ENCODE data around the gene ANKMY1.

The ANKMY1 gene

DNA sequence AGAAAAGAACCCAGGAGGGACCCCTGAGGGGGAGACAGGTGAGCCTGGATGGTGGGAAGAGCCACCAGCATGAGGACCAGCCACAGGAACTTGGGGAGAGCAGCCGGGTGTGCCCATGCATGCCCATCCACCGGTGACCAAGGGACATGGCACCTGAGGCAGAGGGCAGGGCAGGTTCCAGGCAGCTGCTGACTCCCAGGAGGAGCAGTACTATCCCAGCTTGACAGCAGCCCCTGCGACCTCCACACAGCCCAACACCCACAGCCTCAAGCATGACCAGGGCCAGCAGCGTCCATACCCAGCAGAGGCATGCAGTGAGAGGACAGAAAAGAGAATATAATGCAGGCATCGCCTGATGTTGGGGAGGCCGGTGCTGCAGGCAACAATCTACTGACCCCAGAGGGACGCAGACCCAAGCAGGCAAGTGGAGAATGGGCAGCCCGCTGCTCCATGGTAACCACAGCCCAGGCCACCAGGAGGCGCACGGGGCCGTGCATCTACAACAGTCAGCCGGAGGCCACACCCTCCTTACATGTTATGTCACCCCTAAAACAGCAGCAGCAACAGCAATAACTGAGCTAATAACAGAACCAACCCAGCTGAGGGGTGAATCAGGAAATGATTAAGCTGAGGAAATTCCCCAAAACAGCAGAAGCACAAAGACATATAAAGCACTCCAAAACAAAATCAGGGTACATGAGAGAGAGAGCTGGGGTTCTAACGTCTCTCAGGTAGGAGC lies 44.1 kb downstream of the ANKMY1 start:
- no peak overlapping the region for H3K9ac ChIP-seq (ENCODE audit: low read depth, low read length)
- H3K4me1 ChIP-seq (ENCODE audit: control insufficient read depth, insufficient read depth, low read length), result no peaks in the 10 kb centered on the region
- H3K9me3 ChIP-seq (ENCODE audit: control insufficient read depth, insufficient read depth, low read length), result no peaks in the 10 kb centered on the region
- H3K36me3 ChIP-seq (ENCODE audit: control insufficient read depth, insufficient read depth, low read length), result no peaks in the 10 kb centered on the region
- peaks cover 8% of the 10 kb centered on the region for H3K27me3 ChIP-seq (ENCODE audit: control insufficient read depth, insufficient read depth, low read length)
- no peak overlapping the region for H3K4me3 ChIP-seq (ENCODE audit: low read depth, low read length)

DNA sequence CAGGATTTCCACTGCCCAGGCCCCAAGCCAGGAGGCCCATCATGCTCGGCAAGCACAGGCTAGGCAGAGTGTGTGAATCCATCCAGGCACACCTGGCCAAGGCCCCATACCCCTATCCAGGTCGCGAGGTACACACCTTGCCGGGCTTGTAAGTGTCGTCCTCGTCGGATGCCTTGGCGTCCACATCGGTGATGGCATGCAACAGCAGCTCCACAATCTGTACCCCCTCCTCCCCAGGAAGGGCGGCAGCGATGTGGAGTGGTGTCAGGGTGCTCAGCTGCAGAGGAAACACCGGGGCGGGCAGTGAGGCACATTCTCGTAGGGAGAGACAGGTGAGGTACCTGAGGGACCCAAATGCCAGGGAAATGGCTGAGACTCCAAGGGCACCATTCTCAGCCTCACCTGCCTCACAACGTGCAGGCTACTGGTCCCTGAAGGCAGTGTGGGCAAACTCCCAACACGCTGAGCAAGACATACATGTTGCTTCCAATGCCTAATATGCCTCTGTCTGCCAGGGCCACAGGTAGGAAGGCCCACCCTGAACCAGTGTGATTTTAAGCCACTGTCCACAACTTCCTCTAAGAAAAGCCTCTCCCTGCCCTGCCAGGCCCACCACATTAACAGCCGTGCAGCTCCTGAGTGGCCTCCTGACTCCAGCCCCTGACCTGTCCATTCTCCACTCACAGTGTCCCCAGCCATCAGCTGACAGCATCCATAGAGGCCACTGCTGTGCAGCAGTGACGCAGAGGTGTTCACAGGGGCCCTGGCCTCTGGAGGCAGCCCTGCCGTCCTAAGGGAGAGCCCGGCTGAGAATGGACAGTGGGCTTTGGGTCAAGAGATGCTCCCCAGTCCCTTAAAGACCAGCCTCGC lies 44.9 kb downstream of the ANKMY1 start:
- Histone ChIP-seq H3K9me3 (ENCODE audit: control insufficient read depth, insufficient read depth, low read length) (no peaks in the 10 kb centered on the region), H3K4me1 (ENCODE audit: control insufficient read depth, insufficient read depth, low read length) (no peaks in the 10 kb centered on the region), H3K9ac (ENCODE audit: low read depth, low read length) (no peak overlapping the region)

DNA sequence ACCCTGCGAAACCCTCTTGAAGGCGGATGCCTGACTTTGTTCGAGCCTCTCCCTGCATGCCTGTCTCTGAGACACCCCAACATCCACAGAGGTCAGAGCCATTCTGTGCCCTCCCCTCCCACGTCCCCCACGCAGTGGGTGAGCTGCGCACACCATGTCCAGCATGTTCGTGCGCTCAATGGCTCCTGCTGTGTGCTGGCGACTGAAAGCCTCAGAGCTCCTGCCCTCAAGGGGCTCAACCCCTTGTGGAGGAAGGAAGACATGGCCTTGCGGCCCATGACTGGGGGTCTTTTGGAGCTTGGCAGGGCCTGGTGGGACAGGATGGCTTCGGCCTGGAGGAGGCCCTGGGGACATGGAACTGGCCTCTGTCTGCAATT lies 45.7 kb downstream of the ANKMY1 start:
- Histone ChIP-seq H3K36me3 (ENCODE audit: control insufficient read depth, insufficient read depth, low read length) (no peaks in the 10 kb centered on the region), H3K4me1 (ENCODE audit: control insufficient read depth, insufficient read depth, low read length) (no peaks in the 10 kb centered on the region), H3K27me3 (ENCODE audit: control insufficient read depth, insufficient read depth, low read length) (no peaks in the 10 kb centered on the region), H3K9ac (ENCODE audit: low read depth, low read length) (no peak overlapping the region), H3K4me3 (ENCODE audit: low read depth, low read length) (no peak overlapping the region), H3K9me3 (ENCODE audit: control insufficient read depth, insufficient read depth, low read length) (no peaks in the 10 kb centered on the region)

More for the DNA sequence above, 44.9 kb downstream of the ANKMY1 start:
- H3K27me3 ChIP-seq (ENCODE audit: control insufficient read depth, insufficient read depth, low read length), result peaks cover 2% of the 10 kb centered on the region
- H3K36me3 ChIP-seq (ENCODE audit: control insufficient read depth, insufficient read depth, low read length), result no peaks in the 10 kb centered on the region
- no peak overlapping the region for H3K4me3 ChIP-seq (ENCODE audit: low read depth, low read length)

DNA sequence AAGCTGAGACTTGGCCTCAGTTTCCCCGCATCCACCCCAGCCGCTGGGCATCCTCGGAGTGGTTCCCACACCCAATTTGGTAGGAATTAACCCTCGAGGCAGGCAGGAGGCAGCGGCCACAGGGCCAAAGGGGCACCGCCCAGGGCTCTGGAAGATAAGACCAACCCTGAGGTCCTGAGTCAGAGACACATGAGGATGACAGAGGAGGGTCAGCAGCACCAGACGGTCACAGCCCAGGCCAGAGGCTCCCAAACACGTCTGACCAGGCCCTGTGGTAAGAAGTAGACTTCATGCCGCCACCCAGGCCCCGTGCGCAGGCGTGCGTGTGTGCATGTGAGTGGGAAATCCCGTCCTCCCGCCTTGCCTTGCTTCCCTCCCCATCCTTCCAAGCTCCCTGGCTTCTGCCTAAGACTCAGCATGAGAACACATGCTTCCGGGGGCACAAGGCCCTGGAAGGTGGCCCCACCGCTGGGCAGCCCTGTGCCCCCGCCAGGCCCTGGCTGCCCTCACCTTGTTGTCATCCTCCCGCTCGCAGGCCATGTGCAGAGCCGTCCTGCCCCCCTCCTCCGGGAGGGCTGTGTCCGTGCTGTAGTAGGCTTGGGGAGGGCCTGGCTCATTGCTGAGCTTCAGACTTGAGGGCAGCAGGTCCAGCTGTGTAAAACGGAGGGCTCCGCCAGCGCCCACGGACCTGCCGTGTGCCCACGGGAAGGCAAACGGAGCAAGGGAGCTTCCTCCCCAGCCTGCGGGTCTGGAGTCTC lies 46.3 kb downstream of the ANKMY1 start:
- Histone ChIP-seq H3K4me3 (ENCODE audit: low read depth, low read length) (no peak overlapping the region), H3K9ac (ENCODE audit: low read depth, low read length) (no peak overlapping the region), H3K4me1 (ENCODE audit: control insufficient read depth, insufficient read depth, low read length) (no peaks in the 10 kb centered on the region), H3K9me3 (ENCODE audit: control insufficient read depth, insufficient read depth, low read length) (no peaks in the 10 kb centered on the region), H3K36me3 (ENCODE audit: control insufficient read depth, insufficient read depth, low read length) (no peaks in the 10 kb centered on the region), H3K27me3 (ENCODE audit: control insufficient read depth, insufficient read depth, low read length) (no peaks in the 10 kb centered on the region)

DNA sequence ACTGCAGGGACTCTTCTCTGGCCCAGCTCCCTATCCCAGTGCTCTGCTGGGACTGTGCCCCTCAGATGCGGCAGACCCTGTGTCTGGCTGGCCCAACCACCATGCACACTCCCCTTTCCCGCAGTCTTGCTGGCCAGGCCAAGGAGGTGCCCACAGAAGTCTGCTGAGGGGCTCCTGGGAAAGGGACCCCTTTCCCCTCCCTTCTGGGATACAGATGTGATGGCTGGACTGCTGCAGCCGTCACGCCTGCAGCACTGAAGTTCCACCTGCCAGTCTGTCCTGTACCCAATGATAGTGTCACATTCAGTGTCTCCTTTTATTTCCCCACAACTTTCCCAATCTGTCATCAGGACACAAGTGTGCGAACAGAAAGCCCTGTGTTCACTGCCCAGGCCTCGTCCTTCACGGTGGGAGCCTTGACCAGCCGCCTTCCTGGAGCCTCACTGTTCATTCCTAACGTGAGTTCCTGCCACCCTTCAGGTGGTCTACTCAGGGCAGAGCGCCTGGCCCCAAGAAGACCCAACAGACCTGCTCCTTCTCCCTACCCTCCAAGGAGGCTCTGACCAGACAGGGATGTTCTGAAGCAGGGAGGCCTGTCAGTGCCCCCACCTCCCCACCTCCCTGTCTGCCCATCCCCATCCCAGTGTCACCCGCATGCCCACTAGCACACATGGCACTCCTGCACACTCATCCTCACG lies 47.1 kb downstream of the ANKMY1 start:
- no peaks in the 10 kb centered on the region for H3K4me1 ChIP-seq (ENCODE audit: control insufficient read depth, insufficient read depth, low read length)
- no peak overlapping the region for H3K4me3 ChIP-seq (ENCODE audit: low read depth, low read length)
- H3K9ac ChIP-seq (ENCODE audit: low read depth, low read length), result no peak overlapping the region
- H3K9me3 ChIP-seq (ENCODE audit: control insufficient read depth, insufficient read depth, low read length), result no peaks in the 10 kb centered on the region
- no peaks in the 10 kb centered on the region for H3K36me3 ChIP-seq (ENCODE audit: control insufficient read depth, insufficient read depth, low read length)
- H3K27me3 ChIP-seq (ENCODE audit: control insufficient read depth, insufficient read depth, low read length), result no peaks in the 10 kb centered on the region

DNA sequence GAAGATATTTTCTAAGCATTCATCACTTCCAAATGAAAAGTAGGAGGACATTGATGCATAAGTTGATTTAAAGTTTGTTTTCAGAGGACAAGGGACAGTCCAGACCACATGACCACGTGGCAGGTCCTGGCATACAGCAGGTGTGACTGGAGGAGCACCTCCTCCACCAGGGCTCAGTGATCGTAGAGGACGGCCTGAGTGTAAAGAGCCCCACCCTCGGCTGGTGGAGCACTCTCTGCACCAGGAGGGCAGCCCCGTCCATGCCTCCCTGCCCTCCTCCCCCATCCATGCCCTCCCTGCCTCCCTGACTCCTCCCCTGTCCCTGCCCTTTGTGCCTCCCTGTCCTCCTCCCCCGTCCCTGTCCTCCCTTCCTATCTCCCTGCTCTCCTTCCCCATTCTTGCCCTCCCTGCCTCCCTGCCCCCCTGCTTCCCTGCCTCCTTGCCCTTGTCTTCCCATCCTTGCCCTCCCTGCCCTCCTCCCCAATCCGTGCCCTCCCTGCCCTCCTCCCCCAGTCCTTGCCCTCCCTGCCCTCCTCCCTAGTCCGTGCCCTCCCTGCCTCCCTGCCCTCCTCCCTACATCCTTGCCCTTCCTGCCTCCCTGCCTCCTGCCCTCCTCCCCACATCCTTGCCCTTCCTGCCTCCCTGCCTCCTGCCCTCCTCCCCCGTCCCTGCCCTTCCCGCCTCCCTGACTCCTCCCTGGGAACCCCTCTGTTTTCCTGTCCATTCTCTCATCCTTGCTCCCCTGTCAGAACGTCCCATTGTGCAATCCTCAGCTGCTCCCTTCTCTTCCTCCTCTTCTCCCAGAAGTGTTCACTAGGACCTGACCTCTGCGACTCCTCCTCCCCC lies 47.9 kb downstream of the ANKMY1 start:
- Histone ChIP-seq H3K9ac (ENCODE audit: low read depth, low read length) (no peak overlapping the region), H3K9me3 (ENCODE audit: control insufficient read depth, insufficient read depth, low read length) (no peaks in the 10 kb centered on the region), H3K27me3 (ENCODE audit: control insufficient read depth, insufficient read depth, low read length) (no peaks in the 10 kb centered on the region), H3K36me3 (ENCODE audit: control insufficient read depth, insufficient read depth, low read length) (no peaks in the 10 kb centered on the region), H3K4me3 (ENCODE audit: low read depth, low read length) (no peak overlapping the region), H3K4me1 (ENCODE audit: control insufficient read depth, insufficient read depth, low read length) (no peaks in the 10 kb centered on the region)

DNA sequence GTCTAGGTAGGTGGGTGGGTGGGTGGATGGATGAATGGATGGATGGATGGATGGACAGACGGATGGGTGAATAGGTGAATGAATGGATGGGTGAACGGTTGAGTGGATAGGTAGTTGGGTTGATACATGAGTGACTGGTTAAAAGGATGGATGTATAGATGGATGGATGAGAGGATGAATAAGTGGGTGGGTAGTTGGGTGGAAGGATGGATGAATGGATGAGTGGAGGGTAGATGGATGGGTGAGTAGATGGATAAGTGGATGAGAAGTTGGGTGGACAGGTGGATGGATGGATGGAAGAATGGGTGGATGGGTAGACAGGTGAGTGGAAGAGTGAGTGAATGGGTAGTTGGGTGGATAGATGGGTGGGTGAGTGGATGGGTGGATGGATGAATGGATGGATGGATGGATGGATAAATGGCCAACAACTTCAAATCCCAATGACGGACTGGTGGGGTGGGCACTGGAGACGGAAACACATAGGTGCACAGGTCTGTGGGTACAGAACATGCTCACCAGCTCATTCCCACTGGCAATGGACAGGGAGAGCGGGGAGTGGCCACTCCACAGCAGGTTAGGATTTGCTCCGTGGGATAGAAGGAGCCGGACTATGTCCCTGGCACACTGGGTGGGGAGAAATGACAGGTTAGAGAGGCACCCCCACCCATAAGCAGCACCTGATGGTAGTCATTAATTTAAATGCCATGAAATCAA lies 48.8 kb downstream of the ANKMY1 start:
- Histone ChIP-seq H3K4me1 (ENCODE audit: control insufficient read depth, insufficient read depth, low read length) (no peaks in the 10 kb centered on the region), H3K36me3 (ENCODE audit: control insufficient read depth, insufficient read depth, low read length) (no peaks in the 10 kb centered on the region), H3K4me3 (ENCODE audit: low read depth, low read length) (no peak overlapping the region), H3K9ac (ENCODE audit: low read depth, low read length) (no peak overlapping the region), H3K27me3 (ENCODE audit: control insufficient read depth, insufficient read depth, low read length) (no peaks in the 10 kb centered on the region), H3K9me3 (ENCODE audit: control insufficient read depth, insufficient read depth, low read length) (no peaks in the 10 kb centered on the region)

DNA sequence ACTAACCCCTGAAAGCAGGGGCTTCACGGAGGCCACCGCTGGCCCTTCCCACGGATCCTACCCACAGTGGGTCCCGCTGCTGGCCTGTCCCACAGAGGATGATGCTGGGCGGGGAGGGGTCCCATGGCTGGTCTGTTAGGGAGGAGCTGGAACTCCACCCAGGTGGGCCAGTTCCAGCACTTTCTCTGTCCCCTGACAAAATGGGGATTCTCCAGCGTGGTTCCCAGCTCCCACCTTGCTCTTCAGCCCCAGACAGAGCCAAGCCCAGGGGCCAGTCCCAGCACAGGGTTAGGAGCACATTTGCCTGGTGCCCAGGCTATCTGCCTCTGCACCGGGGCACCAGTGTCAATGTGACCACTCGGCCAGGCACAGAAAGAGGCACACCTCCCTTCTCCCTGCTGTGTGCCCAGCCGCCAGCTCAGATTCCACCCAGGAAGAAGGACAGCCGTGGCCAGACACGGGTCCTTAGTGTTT lies 50.0 kb downstream of the ANKMY1 start:
- Histone ChIP-seq H3K4me3 (ENCODE audit: low read depth, low read length) (no peak overlapping the region), H3K4me1 (ENCODE audit: control insufficient read depth, insufficient read depth, low read length) (no peaks in the 10 kb centered on the region), H3K27me3 (ENCODE audit: control insufficient read depth, insufficient read depth, low read length) (no peaks in the 10 kb centered on the region), H3K9ac (ENCODE audit: low read depth, low read length) (no peak overlapping the region), H3K36me3 (ENCODE audit: control insufficient read depth, insufficient read depth, low read length) (no peaks in the 10 kb centered on the region), H3K9me3 (ENCODE audit: control insufficient read depth, insufficient read depth, low read length) (no peaks in the 10 kb centered on the region)

DNA sequence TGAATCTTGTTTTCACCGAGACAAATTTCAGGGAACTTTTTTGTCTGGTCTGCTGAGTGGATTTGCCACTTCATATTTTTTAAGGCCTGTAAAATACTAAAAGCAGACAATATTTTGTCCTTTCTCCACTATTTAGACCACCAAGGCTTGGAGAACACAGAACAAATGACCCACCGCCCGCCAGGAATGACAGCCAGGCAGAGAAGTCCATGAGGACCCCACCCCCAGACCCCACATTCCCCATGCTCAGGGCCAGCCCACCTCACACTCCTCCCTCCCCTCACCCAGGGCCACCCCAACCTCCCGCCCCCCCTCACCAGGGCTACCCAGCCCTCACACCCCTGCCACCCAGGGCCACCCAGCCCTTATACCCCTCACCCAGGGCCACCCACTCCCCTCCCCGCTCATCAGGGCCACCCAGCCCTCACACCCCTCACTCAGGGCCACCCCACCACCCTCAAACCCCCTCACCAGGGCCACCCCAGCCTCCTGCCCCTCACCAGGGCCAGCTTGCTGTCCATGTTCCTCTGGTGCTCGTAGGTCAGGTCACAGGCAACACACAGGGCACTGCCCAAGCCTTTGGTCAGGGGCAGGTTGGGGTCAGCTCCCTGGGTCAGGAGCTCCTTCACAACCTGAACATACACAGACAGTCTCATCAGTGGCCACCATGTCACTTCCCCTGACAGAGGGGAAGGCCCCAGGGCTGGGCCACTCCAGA lies 50.6 kb downstream of the ANKMY1 start:
- H3K9me3 ChIP-seq (ENCODE audit: control insufficient read depth, insufficient read depth, low read length), result no peaks in the 10 kb centered on the region

More for the DNA sequence above, 50.6 kb downstream of the ANKMY1 start:
- Histone ChIP-seq H3K4me1 (ENCODE audit: control insufficient read depth, insufficient read depth, low read length) (no peaks in the 10 kb centered on the region), H3K9ac (ENCODE audit: low read depth, low read length) (no peak overlapping the region), H3K36me3 (ENCODE audit: control insufficient read depth, insufficient read depth, low read length) (no peaks in the 10 kb centered on the region), H3K27me3 (ENCODE audit: control insufficient read depth, insufficient read depth, low read length) (no peaks in the 10 kb centered on the region), H3K4me3 (ENCODE audit: low read depth, low read length) (no peak overlapping the region)
